ENCODE measurements around the gene GDI2.
"Not testable (repeated sequence)": the region's sequence is repeated elsewhere in the genome, so short reads cannot be mapped to it uniquely, and the experiment has no call there.

The GDI2 gene

DNA sequence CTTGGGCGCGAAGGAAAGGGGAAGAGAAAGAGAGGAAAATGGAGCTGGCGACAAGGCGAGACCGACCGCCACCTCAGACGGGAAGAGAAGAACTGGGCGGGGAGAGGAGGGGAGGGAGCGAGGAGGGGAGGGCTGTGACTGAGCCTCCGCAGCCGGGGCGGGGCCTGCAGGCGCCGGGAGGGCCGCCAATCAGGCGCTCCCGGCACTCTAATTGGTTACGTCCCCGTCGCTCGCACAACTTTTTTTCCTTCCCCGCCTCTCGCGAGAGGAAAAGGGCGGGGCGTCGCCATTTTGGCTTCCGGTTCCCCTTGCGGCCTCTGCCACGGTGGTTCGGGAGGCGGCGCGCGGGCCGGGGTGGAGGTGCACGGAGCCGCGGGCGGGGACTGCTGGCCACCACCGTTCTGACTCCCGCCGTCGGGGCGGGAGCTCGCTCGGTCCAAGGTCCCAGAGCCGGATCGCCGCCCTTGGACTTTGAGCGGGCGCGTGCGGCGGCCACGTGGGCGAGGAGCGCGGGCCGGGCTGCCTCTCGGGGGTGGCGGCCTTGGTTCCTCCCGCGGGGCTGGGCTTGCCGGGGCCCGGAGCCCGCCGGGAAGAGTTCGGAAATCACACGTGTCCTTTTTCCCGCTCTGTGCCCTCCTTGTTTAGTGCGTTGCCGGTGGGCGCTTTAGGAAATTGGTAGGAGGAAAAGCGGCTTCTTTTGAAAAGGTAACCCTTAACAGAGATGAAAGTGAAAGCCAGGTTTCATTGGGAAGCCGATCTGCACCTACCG, at the start of gene GDI2:
GDI2 (minus strand) TSS at position 94 of the 769 bp plus-strand sequence. CDS start 176 bp downstream, outside the sequence.
- peak; percentile 98 for DNase-seq

DNA sequence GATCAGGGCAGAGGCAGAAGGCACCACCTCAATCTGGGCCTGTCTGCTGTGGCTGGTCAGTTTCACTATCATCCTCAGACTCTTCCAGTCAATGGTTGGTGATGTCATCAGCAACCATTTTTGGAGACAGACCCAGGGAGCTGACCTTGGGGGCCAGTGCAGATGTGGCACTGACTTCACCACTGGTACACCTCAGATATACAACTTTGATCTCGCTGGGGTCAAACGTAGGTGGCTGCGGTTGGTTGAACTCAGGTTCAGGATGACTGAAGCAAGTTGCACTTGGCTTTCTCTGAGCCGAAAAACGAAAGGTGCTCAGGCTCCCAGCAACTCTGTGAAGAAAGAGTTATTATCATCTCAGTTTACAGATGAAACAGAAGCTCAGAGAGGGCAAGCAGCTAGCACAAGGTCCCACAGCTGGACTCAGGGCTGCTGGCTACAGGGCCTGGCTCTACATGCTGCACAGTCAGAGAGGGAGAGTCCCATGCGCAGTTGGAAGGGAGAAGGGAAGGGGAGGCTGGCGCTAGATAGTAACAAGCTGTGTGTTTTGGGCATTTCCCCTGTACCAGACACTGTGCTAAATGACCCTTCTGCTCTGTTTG, 49.2 kb upstream of the GDI2 start:
- DNase-seq: no peak

DNA sequence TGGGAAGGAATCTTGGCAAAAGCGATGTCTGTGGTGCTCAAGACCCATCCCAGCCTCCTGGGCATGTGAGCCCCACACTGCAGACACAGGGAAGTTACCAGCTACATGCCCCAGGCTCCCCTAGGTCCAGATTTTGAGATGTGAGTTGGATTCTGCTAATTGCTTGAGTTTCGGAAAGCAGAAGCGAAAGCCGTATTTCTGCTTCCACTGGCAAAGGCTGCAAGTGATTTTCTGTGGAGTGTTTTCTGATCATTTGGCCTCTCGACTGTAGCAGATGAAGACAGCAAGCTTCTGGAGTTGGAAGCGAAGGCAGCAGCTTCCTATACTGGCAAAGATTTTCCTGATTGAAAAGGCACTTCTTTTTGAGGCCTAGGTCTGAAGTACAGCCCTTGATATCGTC, 46.8 kb upstream of the GDI2 start:
- no peak for DNase-seq

DNA sequence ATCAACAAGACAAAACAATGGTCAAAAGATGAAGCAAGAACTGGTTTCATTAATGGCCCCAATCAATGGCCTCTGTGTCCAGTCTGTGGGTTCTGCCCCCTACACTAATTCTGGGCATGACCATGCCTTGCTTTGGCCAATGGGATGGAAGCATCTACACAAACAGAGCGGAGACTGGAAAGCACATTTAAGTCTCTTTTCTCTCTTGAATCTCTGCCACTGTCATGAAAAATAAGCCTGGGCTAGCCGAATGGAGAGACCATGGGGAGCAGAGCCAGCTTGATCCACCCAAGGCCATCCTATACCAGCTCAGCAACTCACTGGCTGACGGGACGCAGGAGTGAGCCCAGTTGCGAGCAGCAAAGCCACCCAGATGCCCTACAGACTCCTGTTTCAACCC, 45.6 kb upstream of the GDI2 start:
- no peak for DNase-seq

DNA sequence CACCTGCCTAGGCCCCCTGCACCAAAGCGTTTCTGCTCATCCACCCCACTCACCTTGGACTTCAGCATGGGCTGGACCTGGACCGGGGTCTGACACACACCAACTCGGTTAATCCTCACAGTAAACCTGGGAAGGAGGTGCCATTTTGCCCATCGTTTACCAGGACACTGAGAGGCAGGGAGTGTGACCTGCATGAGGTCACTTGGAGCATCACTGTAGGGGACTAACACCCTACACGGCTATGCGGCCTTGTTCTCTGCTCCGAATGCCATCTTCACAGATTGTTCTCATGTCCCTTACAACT, 43.4 kb upstream of the GDI2 start:
- DNase-seq: no peak

DNA sequence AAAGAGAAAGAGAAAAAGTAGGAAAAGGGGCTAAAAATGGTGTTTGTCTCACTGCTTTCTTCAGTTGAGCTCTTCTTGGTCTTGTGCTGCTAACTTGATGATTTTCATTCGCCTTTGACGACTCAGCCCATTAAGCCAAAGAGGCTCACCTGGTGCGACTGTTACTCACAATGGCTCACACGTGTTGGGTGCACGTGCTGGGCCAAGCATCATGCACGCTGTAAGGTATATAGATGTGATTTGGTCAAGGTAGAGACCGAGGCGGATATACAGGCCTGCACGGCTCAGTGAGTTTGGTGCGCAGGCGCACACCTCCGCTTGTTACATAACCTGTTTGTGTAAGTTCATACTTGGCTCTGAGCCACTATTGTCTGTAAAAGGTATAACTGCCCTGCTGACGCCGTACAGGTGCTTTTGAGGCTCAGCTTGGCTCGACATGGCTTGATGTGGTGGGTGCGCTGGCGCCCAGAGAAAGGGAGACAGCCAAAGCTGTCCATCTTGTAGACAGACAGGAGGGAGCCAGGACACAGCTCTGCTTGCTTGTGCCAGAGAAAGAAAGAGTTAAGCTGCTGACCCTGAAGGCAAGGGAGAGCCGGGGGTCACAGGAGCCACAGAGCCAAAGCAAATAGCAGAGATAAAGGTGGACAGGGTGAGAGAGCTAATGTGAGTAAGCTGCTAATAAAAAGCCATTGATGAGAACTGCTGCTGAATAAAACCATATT, 42.9 kb upstream of the GDI2 start:
- no peak for DNase-seq

DNA sequence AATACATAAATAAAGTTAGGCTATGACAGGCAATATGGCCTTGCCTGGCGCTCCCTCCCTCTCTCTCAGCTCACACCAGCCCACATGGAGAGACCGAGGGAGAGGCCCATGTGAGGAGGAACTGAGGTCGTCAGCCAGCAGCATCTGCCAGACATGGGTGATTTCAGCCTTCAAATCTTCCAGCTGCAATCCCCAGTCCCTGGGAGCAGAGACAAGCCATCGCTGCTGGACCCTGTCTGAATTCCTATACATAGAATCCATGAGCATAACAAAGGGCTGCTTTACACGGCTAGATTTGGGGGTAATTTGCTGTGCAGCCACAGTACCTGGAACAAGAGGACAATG, 40.9 kb upstream of the GDI2 start:
- no peak for DNase-seq

DNA sequence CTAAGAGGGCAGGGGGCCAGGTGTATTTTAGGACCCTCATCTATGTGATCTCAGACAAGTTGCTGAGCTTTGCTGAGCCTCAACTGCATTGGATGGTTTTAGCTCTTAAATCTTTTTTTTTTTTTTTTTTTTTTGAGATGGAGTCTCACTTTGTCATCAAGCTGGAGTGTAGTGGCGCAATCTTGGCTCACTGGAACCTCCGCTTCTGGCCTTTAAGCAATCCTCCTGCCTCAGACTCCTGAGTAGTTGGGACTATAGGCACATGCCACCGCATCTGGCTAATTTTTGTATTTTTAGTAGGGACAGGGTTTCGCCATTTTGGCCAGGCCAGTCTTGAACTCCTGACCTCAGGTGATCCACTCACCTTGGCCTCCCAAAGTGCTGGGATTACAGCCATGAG, 33.4 kb upstream of the GDI2 start:
- DNase-seq: not testable (repeated sequence)

DNA sequence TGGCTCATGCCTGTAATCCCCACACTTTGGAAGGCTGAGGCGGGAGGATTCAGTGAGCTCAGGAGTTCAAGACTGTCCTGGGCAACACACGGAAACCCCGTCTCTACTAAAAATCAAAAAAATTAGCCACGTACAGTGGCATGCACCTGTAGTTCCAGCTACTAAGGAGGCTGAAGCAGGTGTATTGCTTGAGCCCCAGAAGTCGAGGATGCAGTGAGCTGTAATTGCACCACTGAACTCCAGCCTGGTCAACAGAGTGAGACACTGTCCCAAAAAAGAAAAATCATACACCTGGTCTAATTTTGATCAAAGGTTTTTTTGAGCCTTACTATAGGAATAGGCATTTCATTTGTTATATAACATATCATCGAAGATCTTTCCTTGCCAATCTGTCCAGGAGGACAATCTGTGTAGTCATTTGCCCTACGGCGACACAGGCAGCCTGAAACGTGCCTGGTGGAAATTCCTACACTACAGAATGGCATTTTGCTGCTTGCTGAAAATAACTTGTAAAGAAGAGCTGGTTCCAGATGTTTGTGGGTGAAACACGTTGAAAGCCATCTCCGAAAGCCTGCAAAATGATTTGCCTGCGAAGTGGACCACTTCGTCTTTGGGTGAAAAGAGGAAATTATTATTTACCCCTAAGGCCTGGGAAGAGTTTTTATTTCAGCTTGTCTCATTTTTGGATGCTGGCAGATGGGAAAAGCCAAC, 31.3 kb upstream of the GDI2 start:
- no peak for DNase-seq

DNA sequence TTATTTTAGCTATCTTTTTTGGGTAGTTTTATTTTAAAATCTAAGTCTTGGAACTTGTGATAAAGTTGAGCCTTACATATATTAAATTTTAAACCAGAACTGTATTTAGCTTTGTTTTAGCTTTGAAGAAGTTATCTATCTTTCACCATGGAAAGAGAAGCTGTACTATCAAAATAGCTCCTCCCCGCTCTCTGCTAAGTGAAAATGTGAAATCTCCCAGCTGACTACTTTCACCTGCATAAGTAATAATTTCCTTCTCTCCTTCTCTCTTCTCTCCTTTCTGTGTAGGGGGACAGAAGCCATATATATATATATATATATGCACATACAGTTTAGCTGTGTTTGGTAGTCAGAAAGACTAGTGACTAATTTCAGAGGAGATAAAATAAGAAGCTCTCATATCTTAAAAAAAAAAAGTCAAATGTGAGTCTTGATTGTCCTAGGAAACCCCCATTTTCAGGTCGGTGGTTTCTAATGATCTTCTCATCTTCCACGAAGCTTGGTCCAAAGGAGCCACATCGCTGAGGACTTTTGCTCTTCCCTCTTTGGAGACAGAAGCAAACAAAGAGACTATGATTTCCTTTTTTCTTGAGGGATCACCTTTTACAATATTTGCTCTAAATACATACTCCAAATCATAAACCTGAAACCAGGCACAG, 30.6 kb upstream of the GDI2 start:
- DNase-seq: peak; percentile 34

DNA sequence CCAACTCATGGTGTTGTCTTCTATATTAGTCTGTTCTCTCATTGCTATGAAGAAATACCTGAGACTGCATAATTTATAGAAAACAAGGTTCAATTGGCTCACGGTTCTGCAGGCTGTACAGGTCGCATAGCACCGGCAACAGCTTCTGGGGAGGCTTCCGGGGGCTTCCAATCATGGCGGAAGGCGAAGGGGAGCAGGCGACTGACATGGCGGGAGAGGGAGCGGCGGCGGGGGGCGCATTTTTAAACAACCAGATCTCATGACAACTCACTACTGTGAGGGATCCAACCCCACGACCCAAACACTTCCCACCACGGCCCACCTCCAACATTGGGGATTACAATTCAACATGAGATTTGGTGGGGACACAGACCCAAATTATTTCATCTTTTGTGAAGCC, 28.7 kb upstream of the GDI2 start:
- no peak for DNase-seq

DNA sequence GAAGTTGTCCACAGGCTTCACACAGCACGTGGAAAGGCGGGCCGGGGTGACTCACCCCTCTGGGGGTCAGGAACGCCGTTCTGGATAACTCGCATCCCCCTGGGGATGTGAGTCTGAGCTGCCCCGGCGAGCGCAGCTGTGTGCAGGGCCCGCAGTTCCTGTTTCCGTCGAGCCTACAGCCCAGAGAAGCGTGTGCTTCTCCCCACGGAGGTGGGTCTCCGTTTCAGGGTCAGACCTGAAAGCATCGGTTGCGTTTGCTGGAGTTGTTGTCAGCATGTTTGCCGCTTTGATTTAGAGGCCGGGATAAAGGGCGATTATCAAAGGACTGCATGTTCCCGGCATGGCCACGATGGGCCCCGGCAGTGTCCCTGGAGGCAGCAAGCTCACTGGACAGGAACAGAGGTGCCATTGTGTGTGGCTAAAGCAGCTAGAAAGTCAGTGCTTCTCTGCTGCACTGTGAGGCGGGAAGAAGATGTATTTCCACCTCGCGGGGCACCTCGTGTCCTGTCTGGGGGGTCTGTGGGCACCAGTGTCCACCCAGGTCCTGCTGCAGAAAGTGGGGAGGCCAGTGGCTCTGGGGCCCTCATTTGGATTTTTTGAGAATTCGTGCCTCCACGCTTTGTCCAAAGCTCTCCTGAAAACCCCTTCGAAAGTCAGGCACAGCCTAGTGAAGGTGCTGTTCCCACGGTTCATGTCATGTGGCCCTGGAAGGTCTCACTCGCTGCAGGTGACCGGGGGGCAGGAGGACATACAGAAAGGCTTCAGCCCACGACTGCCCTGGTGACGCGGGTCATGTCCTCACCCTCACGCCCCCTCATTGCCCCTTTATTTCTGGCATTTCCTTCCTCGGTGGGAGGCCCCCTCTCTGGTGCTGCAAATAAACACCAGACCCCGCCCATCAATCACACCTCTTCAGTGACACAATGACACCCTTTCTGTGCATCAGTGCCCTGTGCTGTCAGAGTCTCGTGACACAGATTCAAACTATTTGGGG, 27.4 kb upstream of the GDI2 start:
- no peak for DNase-seq

DNA sequence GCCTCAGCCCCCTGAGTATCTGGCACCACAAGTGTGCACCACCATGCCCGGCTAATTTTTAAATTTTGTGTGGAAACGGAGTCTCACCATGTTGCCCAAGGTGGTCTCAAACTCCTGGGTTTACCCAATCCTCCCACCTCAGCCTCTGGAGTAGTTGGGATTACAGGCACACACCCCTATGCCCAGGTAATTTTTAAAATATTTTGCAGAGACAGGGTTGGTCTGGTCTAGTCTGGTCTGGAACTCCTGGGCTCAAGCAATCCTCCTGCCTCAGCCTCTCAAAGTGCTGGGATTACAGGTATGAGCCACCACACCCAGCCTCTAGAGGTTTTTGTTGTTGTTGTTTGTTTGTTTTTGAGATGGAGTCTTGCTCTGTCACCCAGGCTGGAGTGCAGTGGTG, 22.9 kb upstream of the GDI2 start:
- not testable (repeated sequence) for DNase-seq

DNA sequence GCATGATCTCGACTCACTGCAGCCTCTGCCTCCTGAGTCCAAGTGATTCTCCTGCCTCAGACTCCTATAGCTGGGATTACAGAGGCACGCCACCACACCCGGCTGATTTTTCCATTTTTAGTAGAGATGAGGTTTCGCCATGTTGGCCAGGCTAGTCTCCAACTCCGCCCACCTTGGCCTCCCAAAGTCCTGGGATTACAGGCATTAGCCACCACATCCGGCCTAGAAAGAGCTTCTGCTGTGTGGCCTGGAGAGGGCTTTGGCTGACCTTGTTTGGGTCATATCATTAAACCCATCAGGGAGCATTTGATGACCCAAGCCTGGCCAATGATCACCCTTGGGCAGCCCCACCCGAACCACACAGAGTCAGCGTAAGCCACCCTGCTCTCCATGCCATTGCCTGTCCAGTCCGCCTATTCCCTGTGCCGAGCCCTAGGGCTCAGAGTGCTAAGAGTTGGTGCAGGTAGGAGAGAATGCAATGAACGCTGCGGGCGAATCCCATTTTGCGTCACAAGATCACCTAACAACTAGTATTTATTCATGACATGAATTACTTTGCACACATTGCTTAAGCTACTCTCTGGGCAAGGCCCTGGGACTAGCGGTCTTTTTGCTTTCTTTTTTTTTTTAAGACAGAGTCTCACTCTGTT, 22.3 kb upstream of the GDI2 start:
- no peak for DNase-seq

DNA sequence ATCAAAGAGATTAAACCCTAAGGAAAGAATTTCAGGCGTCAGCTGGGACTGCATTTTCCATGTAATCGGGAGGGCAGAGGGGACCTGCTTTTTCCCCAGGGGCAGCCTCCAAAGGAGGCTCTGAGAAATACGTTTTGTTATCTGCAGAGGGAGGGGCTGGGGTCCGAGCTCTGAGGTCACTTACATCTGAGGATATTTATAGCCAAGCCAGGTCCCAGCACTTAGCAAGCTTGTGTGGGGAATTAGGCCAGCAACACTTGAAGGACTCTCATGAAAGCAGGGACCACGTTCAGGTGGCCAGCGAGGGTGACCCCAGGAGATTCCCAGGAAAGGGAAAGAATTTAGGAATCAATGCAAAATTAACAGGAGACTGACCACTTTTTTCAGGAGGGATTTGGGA, 20.6 kb upstream of the GDI2 start:
- peak; percentile 20 for DNase-seq

DNA sequence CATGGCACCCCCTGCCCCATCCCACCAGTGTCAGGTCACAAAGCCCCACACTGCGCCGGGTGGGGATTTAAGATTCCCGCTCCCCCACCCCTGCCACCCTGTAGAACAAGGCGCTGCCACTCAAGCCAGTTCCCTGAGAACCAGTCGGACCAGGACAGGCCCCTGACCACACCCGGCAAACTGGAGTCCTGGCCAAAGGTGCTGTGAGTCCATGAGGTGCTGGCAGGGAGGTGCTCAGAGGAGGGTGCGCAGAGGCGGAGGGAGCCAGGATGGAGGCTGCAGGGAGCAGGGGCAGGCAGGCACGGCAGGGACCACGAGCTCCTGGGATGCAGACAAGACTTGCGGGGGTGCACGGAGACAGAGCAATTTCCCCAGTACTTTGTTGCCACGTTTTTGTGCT, 19.7 kb upstream of the GDI2 start:
- DNase-seq: no peak

DNA sequence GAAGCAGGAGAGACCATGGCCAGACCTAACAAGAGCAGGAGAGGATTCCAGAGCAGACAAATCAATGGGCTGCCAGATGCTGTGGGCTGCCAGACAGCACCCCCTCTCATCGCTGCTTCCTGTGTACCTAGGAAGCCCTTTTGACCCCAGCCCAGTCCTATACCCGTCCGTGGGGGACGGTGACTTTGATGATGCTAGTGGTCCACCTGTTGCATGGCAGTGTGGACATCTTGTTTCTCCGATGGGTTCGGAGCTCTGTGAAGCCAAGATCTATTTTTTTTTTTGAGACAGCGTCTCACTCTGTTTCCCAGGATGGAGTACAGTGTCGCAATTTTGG, 18.2 kb upstream of the GDI2 start:
- DNase-seq: no peak

DNA sequence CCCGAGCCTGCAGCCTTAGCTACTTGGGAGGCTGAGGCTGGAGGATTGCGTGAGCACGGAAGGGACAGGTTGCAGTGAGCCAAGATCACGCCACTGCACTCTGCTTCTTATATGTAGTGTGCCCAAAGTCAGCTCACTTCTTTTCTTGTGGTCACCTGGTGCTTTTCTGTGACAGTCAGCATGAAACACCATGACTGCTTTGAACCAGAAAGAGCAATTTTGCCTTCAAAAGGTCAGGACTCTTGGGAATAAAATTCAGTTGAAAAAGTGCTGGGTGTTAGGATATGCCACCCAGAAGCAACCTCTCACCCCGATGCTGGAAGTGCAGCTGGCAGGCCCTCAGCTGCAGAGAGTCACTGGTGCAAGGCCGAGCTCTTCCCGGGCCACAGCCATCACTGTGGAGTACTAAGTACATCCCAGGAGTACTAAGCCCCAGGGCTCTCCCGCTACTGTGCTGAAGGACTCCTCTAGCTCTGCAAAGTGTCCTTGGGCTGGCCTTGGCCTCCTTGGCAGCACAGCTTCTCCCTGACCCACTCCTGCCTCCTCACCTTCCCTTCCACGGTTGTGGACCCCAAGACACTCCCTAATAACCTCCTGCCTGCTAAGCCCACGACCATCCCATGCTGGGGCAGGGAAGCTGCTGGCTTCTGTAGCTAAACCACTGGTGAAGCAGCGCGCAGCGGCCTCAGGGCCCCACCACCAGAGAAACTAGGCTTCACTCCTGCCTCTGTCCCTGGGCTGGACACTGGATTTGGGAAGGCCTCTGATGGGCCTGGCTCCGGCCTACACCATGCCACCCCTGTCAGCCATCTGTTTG, 17.6 kb upstream of the GDI2 start:
- no peak for DNase-seq

DNA sequence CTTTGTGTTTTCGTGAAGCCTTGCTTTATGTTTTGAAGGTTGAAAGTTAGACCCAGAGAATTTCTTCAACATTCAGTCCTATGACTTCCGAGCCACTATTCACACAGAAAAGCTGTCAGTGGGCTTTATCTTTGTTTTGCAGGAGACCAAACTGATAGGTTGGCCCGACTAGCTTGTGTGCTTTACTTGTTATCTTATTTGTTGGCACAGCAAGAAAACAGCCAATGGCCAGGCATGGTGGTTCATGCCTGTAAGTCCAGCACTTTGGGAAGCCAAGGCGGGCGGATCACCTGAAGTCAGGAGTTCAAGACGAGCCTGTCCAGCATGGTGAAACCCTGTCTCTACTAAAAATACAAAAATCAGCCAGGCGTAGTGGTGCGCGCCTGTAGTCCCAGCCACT, 16.0 kb upstream of the GDI2 start:
- DNase-seq: peak; percentile 87

DNA sequence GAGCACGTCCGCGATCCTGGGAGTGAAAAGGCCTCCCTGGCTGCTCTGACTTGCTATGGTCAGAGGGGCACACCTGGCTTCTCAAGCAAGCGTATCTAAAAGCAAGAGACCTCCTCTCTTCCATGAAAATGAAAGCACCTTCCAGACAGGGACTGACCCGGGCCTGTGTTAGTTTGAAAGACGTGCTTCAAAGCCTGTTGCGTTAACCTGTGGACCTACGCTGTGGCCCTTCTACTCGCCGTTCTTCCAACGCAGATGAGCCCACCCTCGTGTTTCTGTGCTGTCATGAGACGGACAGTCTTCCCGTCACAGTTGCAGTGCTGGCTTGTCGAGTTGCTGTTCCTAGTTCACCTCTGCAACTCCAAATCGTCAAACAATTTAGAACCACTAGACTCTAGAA, 15.5 kb upstream of the GDI2 start:
- no peak for DNase-seq

DNA sequence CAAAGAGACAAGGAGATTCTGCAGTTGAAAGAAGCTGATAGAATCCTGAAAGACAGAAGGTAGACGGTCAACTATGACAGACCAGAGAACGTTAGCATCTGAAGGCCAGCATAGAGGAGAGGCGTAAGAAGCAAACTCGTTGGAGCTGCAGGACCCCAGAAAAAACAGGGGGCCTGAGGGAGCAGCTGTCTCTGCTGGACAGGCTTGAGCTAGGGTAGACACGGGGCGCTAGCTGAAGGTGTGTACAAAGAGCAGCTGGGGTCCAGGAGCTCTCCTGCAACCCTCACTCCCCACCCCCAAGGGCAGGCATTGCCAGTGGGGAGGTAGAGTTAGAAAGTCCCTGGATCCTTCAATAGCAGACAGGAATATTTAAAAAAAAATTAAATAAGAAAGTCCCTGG, 14.6 kb upstream of the GDI2 start:
- no peak for DNase-seq
